GM23248 (cell line): Measurements from ENCODE around the gene CATSPER1.

Experiments used
- EZH2 ChIP-seq: fragments of 200-600 bp; sonication (generic); IDR thresholded peaks from 2 replicates; pipeline ENCODE4 v1.6.1; 2018; ENCODE audit warnings: antibody characterized with exemption, mild to moderate bottlenecking; ENCODE audit not compliant: insufficient read depth, poor library complexity, severe bottlenecking
- EZH2phosphoT487 ChIP-seq: fragments of 200-600 bp; sonication (generic); IDR thresholded peaks from 2 replicates; pipeline ENCODE4 v1.6.1; 2018; ENCODE audit warnings: antibody characterized with exemption, moderate library complexity, mild to moderate bottlenecking, low read depth; ENCODE audit not compliant: insufficient read depth

- TF ChIP-seq EZH2phosphoT487 = no peak
- no peak for TF ChIP-seq EZH2
Observed at GRCh38 chr11:66008095-66008467, 18.2 kb downstream of the CATSPER1 start.
